Measurements from ENCODE around the gene CTSC.

DNA sequence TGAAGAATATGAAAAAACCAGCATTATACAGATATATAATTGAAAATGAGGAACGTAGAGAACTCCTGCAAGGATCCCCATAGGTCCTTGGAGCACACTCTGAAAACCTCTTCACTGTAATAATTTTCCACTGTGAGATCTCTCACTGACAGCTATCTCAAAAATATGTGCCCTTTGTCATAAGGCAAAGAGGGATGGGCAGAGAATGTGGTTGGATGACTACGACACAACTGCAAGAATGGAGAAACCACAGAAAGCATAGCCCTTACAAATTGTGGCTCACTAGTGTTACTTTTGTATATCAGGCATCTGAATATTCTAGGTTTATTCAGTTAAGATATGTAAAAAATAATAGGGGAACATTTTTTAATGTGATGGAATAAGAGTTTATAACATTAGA is 7.9 kb upstream of the CTSC start:
- TF ChIP-seq SP1 (IDR thresholded peaks at IDR 0.05) (no peak), SP1 (CRISPR knock-in tag; IDR thresholded peaks at IDR 0.05) (no peak), JUND (CRISPR knock-in tag; IDR thresholded peaks at IDR 0.05) (no peak), SMAD1 (CRISPR knock-in tag; IDR thresholded peaks at IDR 0.05; ENCODE audit: borderline replicate concordance, low read depth) (no peak), ARID2 (CRISPR knock-in tag; IDR thresholded peaks at IDR 0.05; ENCODE audit: borderline replicate concordance) (no peak)
